DOHH2 (cell line): ENCODE results near the gene SNRPA.

Experiments
- CTCF ChIP-seq: fragments of 200-600 bp; sonication (generic); IDR thresholded peaks from one replicate; pipeline ENCODE4 v1.5.1; 2014; ENCODE audit warnings: antibody characterized with exemption, mild to moderate bottlenecking, low read depth, low read length; ENCODE audit not compliant: poor library complexity, severe bottlenecking
- EZH2phosphoT487 ChIP-seq: fragments of 200-600 bp; sonication (generic); IDR thresholded peaks from 2 replicates; pipeline ENCODE4 v1.6.1; 2017; ENCODE audit warnings: borderline replicate concordance, mild to moderate bottlenecking, antibody characterized with exemption, low read length, moderate library complexity, mixed read lengths

GRCh38 chr19:40750874-40751537 lies at the start of gene SNRPA:
- no peak for TF ChIP-seq CTCF
- TF ChIP-seq EZH2phosphoT487 = no peak
